IMR-90 (cell line): ENCODE measurements around the gene GPR132. TPM values are rescaled to one million over a fixed set of nuclear protein-coding genes. Genes with fewer than 3 reads are reported as not detected.

Experiments used
- ATAC-seq: fragments of 200-7000 bp; cut with Tn5 transposase; 2 replicates; pipeline ENCODE4 v1.9.1; 2020; ENCODE audit warnings: low read depth, mild to moderate bottlenecking, moderate library complexity
- BruUV-seq: library from RNA; stranded (reverse); fragments of 400-500 nt; replicated peaks from 2 replicates; lab custom pipeline; 2021; lab: Mats Ljungman, UMichigan
- CTCF ChIA-PET: fragments of 300-600 bp; formaldehyde crosslinking; extraction: SDS; loops from one replicate; lab custom pipeline; 2021; ENCODE audit warnings: antibody characterized with exemption; lab: Yijun Ruan, JAX
- POLR2A ChIA-PET: fragments of 300-600 bp; sonication (Branson Sonifier 250); formaldehyde crosslinking; loops from one replicate; lab custom pipeline; 2022; ENCODE audit warnings: antibody characterized with exemption; ENCODE audit not compliant: unreplicated experiment; lab: Charles Lee
- DNase-seq: peaks from one replicate; pipeline ENCODE4 v3.0.0; 2013
- H2AFZ ChIP-seq: replicated peaks from 2 replicates; pipeline ENCODE3; 2013; ENCODE audit warnings: low read length, mild to moderate bottlenecking; ENCODE audit not compliant: poor library complexity
- H2AK5ac ChIP-seq: 2 replicates; pipeline ENCODE4 v1.6.1; 2013; ENCODE audit warnings: low read depth, low read length, inconsistent platforms
- H2AK9ac ChIP-seq: replicated peaks from 2 replicates; pipeline ENCODE3; 2013; ENCODE audit warnings: mild to moderate bottlenecking, low read depth, low read length, moderate library complexity; ENCODE audit not compliant: poor library complexity
- H2BK120ac ChIP-seq: 2 replicates; pipeline ENCODE4 v1.6.1; 2013; ENCODE audit warnings: low read depth, low read length, inconsistent platforms
- H2BK15ac ChIP-seq: 3 replicates; pipeline ENCODE4 v1.6.1; 2013; ENCODE audit warnings: low read depth, low read length, inconsistent platforms
- H2BK20ac ChIP-seq: 2 replicates; pipeline ENCODE4 v1.6.1; 2013; ENCODE audit warnings: low read depth, mild to moderate bottlenecking, inconsistent platforms, low read length, moderate library complexity
- H2BK5ac ChIP-seq: 2 replicates; pipeline ENCODE4 v1.6.1; 2013; ENCODE audit warnings: mild to moderate bottlenecking, low read depth, low read length, inconsistent platforms; ENCODE audit not compliant: poor library complexity, severe bottlenecking
- H3K14ac ChIP-seq: replicated peaks from 2 replicates; pipeline ENCODE4 v1.6.1; 2013; ENCODE audit warnings: low read depth, low read length, inconsistent platforms
- H3K18ac ChIP-seq: 2 replicates; pipeline ENCODE4 v1.6.1; 2013; ENCODE audit warnings: low read depth, low read length, control low read depth
- H3K23ac ChIP-seq: 2 replicates; pipeline ENCODE4 v1.6.1; 2013; ENCODE audit warnings: low read depth, low read length, inconsistent platforms
- H3K27ac ChIP-seq: 2 replicates; pipeline ENCODE4 v1.5.1; 2013; ENCODE audit warnings: mild to moderate bottlenecking, control low read depth, low read length; ENCODE audit not compliant: insufficient read depth
- H3K27me3 ChIP-seq: 2 replicates; pipeline ENCODE4 v1.6.1; 2013; ENCODE audit warnings: low read length; ENCODE audit not compliant: control insufficient read depth, insufficient read depth
- H3K36me3 ChIP-seq: 2 replicates; pipeline ENCODE4 v1.6.1; 2013; ENCODE audit warnings: low read length, mixed read lengths; ENCODE audit not compliant: control insufficient read depth, insufficient read depth
- H3K4ac ChIP-seq: 2 replicates; pipeline ENCODE4 v1.6.1; 2013; ENCODE audit warnings: low read depth, low read length, inconsistent platforms
- H3K4me1 ChIP-seq: 2 replicates; pipeline ENCODE4 v1.6.1; 2013; ENCODE audit warnings: low read length, mixed read lengths; ENCODE audit not compliant: control insufficient read depth, insufficient read depth
- H3K4me2 ChIP-seq: 2 replicates; pipeline ENCODE4 v1.6.1; 2013; ENCODE audit warnings: low read depth, mild to moderate bottlenecking, control low read depth, low read length, moderate library complexity
- H3K4me3 ChIP-seq: 2 replicates; pipeline ENCODE4 v1.5.1; 2013; ENCODE audit warnings: low read depth, mild to moderate bottlenecking, control low read depth, low read length, moderate library complexity; ENCODE audit not compliant: insufficient read depth
- H3K56ac ChIP-seq: 2 replicates; pipeline ENCODE4 v1.6.1; 2013; ENCODE audit warnings: low read length, inconsistent platforms; ENCODE audit not compliant: insufficient read depth; ENCODE audit errors: extremely low read depth
- H3K79me1 ChIP-seq, 2 experiments: 2 replicates each; pipeline ENCODE4 v1.6.1; 2013; ENCODE audit warnings: low read length in 2 of 2, inconsistent platforms in 1 of 2, low read depth in 1 of 2
- H3K9ac ChIP-seq: 2 replicates; pipeline ENCODE4 v1.6.1; 2013; ENCODE audit warnings: low read depth, low read length, control low read depth
- H3K9me1 ChIP-seq: 2 replicates; pipeline ENCODE4 v1.6.1; 2013; ENCODE audit warnings: low read length, inconsistent platforms; ENCODE audit not compliant: insufficient read depth
- H3K9me3 ChIP-seq: 2 replicates; pipeline ENCODE4 v1.6.1; 2013; ENCODE audit warnings: low read length; ENCODE audit not compliant: control insufficient read depth, insufficient read depth
- H4K20me1 ChIP-seq: 2 replicates; pipeline ENCODE4 v1.6.1; 2013; ENCODE audit warnings: low read length, inconsistent platforms; ENCODE audit not compliant: insufficient read depth
- H4K5ac ChIP-seq: 2 replicates; pipeline ENCODE4 v1.6.1; 2013; ENCODE audit warnings: mild to moderate bottlenecking, low read depth, low read length, control low read depth
- H4K8ac ChIP-seq, 2 experiments: 2 replicates each; pipeline ENCODE4 v1.6.1; 2013; ENCODE audit warnings: low read depth in 2 of 2, low read length in 2 of 2, control low read depth in 1 of 2, inconsistent platforms in 1 of 2
- H4K91ac ChIP-seq: 2 replicates; pipeline ENCODE4 v1.6.1; 2013; ENCODE audit warnings: low read depth, low read length, inconsistent platforms; ENCODE audit not compliant: insufficient read depth
- BHLHE40 ChIP-seq: fragments of 150-350 bp; IDR thresholded peaks from 2 replicates; pipeline ENCODE4 v1.6.1; 2016; ENCODE audit warnings: mild to moderate bottlenecking, low read depth, low read length
- CEBPB ChIP-seq: IDR thresholded peaks from 2 replicates; pipeline ENCODE4 v1.6.1; 2012; ENCODE audit warnings: low read depth, low read length, improper control_type of control experiment
- CHD1 ChIP-seq: IDR thresholded peaks from 2 replicates; pipeline ENCODE4 v1.6.1; 2012; ENCODE audit warnings: low read depth, low read length, improper control_type of control experiment
- ELK1 ChIP-seq: fragments of 150-350 bp; IDR thresholded peaks from 2 replicates; pipeline ENCODE4 v1.6.1; 2016; ENCODE audit warnings: low read depth, mild to moderate bottlenecking, low read length, moderate library complexity, borderline replicate concordance
- FOS ChIP-seq: fragments of 150-350 bp; IDR thresholded peaks from 2 replicates; pipeline ENCODE4 v1.6.1; 2016; ENCODE audit warnings: low read depth, low read length
- MAFK ChIP-seq: IDR thresholded peaks from 2 replicates; pipeline ENCODE4 v1.6.1; 2012; ENCODE audit warnings: low read depth, low read length, improper control_type of control experiment
- MAZ ChIP-seq: IDR thresholded peaks from 2 replicates; pipeline ENCODE4 v1.6.1; 2012; ENCODE audit warnings: low read depth, mild to moderate bottlenecking, low read length, improper control_type of control experiment, moderate library complexity, borderline replicate concordance
- MXI1 ChIP-seq: IDR thresholded peaks from 2 replicates; pipeline ENCODE4 v1.6.1; 2012; ENCODE audit warnings: low read depth, mild to moderate bottlenecking, low read length, moderate library complexity, borderline replicate concordance
- NFE2L2 ChIP-seq: fragments of 150-350 bp; IDR thresholded peaks from 2 replicates; pipeline ENCODE4 v1.6.1; 2016; ENCODE audit warnings: low read depth, mild to moderate bottlenecking, low read length
- POLR2A ChIP-seq: IDR thresholded peaks from 2 replicates; pipeline ENCODE4 v1.6.1; 2012; ENCODE audit warnings: mild to moderate bottlenecking, low read depth, low read length
- RAD21 ChIP-seq: IDR thresholded peaks from 2 replicates; pipeline ENCODE4 v1.6.1; 2012; ENCODE audit warnings: low read length, improper control_type of control experiment
- RCOR1 ChIP-seq: IDR thresholded peaks from 2 replicates; pipeline ENCODE4 v1.6.1; 2012; ENCODE audit warnings: mild to moderate bottlenecking, low read length, improper control_type of control experiment; ENCODE audit not compliant: insufficient replicate concordance
- RFX5 ChIP-seq: IDR thresholded peaks from 2 replicates; pipeline ENCODE4 v1.8.0; 2012; ENCODE audit warnings: low read depth, mild to moderate bottlenecking, low read length, moderate library complexity
- SMC3 ChIP-seq: fragments of 150-350 bp; IDR thresholded peaks from 2 replicates; pipeline ENCODE4 v1.6.1; 2016; ENCODE audit warnings: low read depth, mild to moderate bottlenecking, antibody characterized with exemption, low read length, moderate library complexity
- WGBS, 2 experiments: methylation state at CpG; one replicate each; pipeline versions ENCODE4 v1.1.5 to v1.1.7; 2013; ENCODE audit warnings: missing lambda C conversion rate in 2 of 2; ENCODE audit not compliant: insufficient read length in 1 of 2; ENCODE audit errors: extremely low coverage in 2 of 2; 5-methylcytosine and 5-hydroxymethylcytosine counted together
- dilution Hi-C: fragments of 300-500 bp; cut with HindIII; formaldehyde crosslinking; loops from one replicate; pipeline ENCODE4 v1.14.3; 2018; ENCODE audit warnings: low sequenced_read_pairs; ENCODE audit not compliant: unreplicated experiment
- in situ Hi-C: fragments of 300-500 bp; cut with MboI; formaldehyde crosslinking; loops from 3 replicates; pipeline ENCODE4 v1.14.3; 2019; ENCODE audit warnings: low sequenced_read_pairs, inconsistent platforms, mixed read lengths
- intact Hi-C: fragments of 100-400 bp; cut with micrococcal nuclease; formaldehyde crosslinking; loops from 2 replicates; pipeline ENCODE4 v1.10.0; 2022
- polyA plus RNA-seq, 3 experiments: library from polyadenylated mRNA; depleted of rRNA; stranded (reverse); fragments of >200 nt; gene quantifications; 2 replicates each; pipeline ENCODE4 v1.2.3, GENCODE V29; 2012; ENCODE audit warnings: low replicate concordance in 1 of 3
- total RNA-seq: library from RNA; depleted of rRNA; stranded (reverse); fragments of >200 nt; gene quantifications from 2 replicates; pipeline ENCODE4 v1.2.3, GENCODE V29; 2012
- TF ChIP-seq, protein P1 (sequence below): conservative IDR thresholded peaks from 2 replicates; pipeline ENCODE4 v1.5.1; 2012; ENCODE audit warnings: mild to moderate bottlenecking, low read depth, low read length, improper control_type of control experiment
- TF ChIP-seq, protein P2 (sequence below): fragments of 150-350 bp; IDR thresholded peaks from 2 replicates; pipeline ENCODE4 v1.6.1; 2017; ENCODE audit warnings: mild to moderate bottlenecking, antibody characterized with exemption, low read length, low read depth

GPR132 gene
- total and polyA plus RNA-seq, 2 of the 4 experiments (the other 2 are of a cell fraction) = under 0.01 to 0.10 TPM

- H4K8ac ChIP-seq = no peak overlapping the region
- H3K9me1 ChIP-seq = no peaks in the 10 kb centered on the region
- POLR2A ChIA-PET = no interaction called here
- no peak overlapping the region for H3K23ac ChIP-seq
- H3K9me3 ChIP-seq = peaks cover 7% of the 10 kb centered on the region; the same call in 1 of the 2 replicates
- no peak overlapping the region for H3K27ac ChIP-seq
- no peak overlapping the region for H3K9ac ChIP-seq
- no peak overlapping the region for H3K56ac ChIP-seq
- H3K36me3 ChIP-seq = no peaks in the 10 kb centered on the region
- peaks cover 25% of the 10 kb centered on the region for H3K27me3 ChIP-seq
- no peaks in the 10 kb centered on the region for H3K79me1 ChIP-seq
- dilution Hi-C loops (no loop called here), intact Hi-C loops (no loop called here), in situ Hi-C loops (loop anchor here (10.0 kb wide), 1 partner anchor 255 kb away; no protein-coding TSS in a partner anchor)
- H4K91ac ChIP-seq = no peak overlapping the region
- no peak overlapping the region for H2AFZ ChIP-seq
- H2BK15ac ChIP-seq = no peak overlapping the region
- ATAC-seq (no peak), DNase-seq (no peak)
- CTCF ChIA-PET = no interaction called here
- no peak overlapping the region for H2AK9ac ChIP-seq
- H4K5ac ChIP-seq = no peak overlapping the region
- no peak overlapping the region for H2BK20ac ChIP-seq
- H3K18ac ChIP-seq = no peak overlapping the region
- no peak overlapping the region for H3K4me3 ChIP-seq
- no peak overlapping the region for H2BK120ac ChIP-seq
- BruUV-seq = no TSS peak
- no CpG with 5 or more reads among the region's 6 CpGs for WGBS, 2 experiments
- no peak overlapping the region for H3K14ac ChIP-seq
- H2BK5ac ChIP-seq = no peak overlapping the region
- no peak overlapping the region for H3K4ac ChIP-seq
- TF ChIP-seq MAFK (no peak), RFX5 (no peak), MAZ (no peak), POLR2A (no peak), RCOR1 (no peak), MXI1 (no peak), NFE2L2 (no peak), FOS (no peak), BHLHE40 (no peak), SMC3 (no peak), CEBPB (no peak), ELK1 (no peak), RAD21 (no peak), CHD1 (no peak)
- TF ChIP-seq, protein P1, sequence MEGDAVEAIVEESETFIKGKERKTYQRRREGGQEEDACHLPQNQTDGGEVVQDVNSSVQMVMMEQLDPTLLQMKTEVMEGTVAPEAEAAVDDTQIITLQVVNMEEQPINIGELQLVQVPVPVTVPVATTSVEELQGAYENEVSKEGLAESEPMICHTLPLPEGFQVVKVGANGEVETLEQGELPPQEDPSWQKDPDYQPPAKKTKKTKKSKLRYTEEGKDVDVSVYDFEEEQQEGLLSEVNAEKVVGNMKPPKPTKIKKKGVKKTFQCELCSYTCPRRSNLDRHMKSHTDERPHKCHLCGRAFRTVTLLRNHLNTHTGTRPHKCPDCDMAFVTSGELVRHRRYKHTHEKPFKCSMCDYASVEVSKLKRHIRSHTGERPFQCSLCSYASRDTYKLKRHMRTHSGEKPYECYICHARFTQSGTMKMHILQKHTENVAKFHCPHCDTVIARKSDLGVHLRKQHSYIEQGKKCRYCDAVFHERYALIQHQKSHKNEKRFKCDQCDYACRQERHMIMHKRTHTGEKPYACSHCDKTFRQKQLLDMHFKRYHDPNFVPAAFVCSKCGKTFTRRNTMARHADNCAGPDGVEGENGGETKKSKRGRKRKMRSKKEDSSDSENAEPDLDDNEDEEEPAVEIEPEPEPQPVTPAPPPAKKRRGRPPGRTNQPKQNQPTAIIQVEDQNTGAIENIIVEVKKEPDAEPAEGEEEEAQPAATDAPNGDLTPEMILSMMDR = no peak
- TF ChIP-seq, protein P2, sequence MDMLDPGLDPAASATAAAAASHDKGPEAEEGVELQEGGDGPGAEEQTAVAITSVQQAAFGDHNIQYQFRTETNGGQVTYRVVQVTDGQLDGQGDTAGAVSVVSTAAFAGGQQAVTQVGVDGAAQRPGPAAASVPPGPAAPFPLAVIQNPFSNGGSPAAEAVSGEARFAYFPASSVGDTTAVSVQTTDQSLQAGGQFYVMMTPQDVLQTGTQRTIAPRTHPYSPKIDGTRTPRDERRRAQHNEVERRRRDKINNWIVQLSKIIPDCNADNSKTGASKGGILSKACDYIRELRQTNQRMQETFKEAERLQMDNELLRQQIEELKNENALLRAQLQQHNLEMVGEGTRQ = no peak
- H4K20me1 ChIP-seq = no peaks in the 10 kb centered on the region
- no peaks in the 10 kb centered on the region for H3K4me1 ChIP-seq
- H3K4me2 ChIP-seq = no peak overlapping the region
- H2AK5ac ChIP-seq = no peak overlapping the region
Measured at GRCh38 chr14:105099778-105100177, 34.5 kb upstream of the GPR132 start.
